Spleen (tissue), 7 donors: ENCODE results near the gene FOXP1.

ENCODE experiments used
- POLR2A ChIP-seq, 3 donors: fragments of 450-650 bp; IDR thresholded peaks; one replicate each; pipeline ENCODE4 v1.5.1; 2017; ENCODE audit warnings: antibody characterized with exemption in 3 of 3, mild to moderate bottlenecking in 1 of 3
- POLR2AphosphoS5 ChIP-seq, 3 donors: sonication (generic); formaldehyde crosslinking; IDR thresholded peaks; one replicate each; pipeline ENCODE4 v1.5.1; 2017; ENCODE audit warnings: antibody characterized with exemption in 3 of 3
- TF ChIP-seq, protein P1 (sequence below), 11 experiments: fragments of 200-600 bp in 7 of 11; fragments of 450-650 bp in 4 of 11; sonication (generic) in 4 of 11; IDR thresholded peaks in 8 of 11; conservative IDR thresholded peaks in 3 of 11; 1 replicate in 7 of 11; 2 replicates in 4 of 11; pipeline versions ENCODE4 v1.4.0 to v1.8.0; 2016 to 2021; ENCODE audit warnings: antibody characterized with exemption in 11 of 11, inconsistent platforms in 4 of 11, mild to moderate bottlenecking in 1 of 11
- donor health status: DM: no; HTN: no; CAD: no; lungs with moderate emphysema.
- donor health status: DM: no; HTN: no; CAD: no.
- donor health status: DM: no; HTN: no; CAD: no.

DNA sequence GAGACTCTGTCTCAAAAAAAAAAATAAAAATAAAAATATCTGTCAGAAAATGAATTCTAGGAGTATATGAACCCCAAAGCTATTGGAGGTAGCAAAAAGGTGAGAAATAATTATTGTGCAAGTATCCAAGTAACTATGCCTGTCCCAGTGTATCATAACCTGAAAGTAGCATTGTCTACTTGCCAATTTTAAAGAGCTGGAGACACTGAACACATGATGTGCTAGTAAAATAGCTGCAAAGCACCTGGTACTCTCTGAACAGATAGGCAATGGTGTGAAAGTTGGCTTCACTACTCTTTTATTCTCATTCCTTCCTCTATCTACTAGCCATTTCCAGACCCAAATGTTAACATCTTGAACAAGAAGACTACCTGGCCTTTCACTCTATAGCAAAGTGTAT, 208.9 kb downstream of the FOXP1 start:
- TF ChIP-seq, protein P1, sequence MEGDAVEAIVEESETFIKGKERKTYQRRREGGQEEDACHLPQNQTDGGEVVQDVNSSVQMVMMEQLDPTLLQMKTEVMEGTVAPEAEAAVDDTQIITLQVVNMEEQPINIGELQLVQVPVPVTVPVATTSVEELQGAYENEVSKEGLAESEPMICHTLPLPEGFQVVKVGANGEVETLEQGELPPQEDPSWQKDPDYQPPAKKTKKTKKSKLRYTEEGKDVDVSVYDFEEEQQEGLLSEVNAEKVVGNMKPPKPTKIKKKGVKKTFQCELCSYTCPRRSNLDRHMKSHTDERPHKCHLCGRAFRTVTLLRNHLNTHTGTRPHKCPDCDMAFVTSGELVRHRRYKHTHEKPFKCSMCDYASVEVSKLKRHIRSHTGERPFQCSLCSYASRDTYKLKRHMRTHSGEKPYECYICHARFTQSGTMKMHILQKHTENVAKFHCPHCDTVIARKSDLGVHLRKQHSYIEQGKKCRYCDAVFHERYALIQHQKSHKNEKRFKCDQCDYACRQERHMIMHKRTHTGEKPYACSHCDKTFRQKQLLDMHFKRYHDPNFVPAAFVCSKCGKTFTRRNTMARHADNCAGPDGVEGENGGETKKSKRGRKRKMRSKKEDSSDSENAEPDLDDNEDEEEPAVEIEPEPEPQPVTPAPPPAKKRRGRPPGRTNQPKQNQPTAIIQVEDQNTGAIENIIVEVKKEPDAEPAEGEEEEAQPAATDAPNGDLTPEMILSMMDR (IDR thresholded peaks at IDR 0.05 in 8 of 11, conservative IDR thresholded peaks at IDR 0.05 in 3 of 11) = no peak
- no peak for TF ChIP-seq POLR2AphosphoS5 (IDR thresholded peaks at IDR 0.05)
- no peak for TF ChIP-seq POLR2A (IDR thresholded peaks at IDR 0.05)
